ENCODE measurements around the gene CSNK1G1.

The CSNK1G1 gene

GRCh38 chr15:64247535-64247905 lies 108.5 kb downstream of the CSNK1G1 start:
- peak overlapping the region; percentile 83 for H3K27ac ChIP-seq (ENCODE audit: low read length)
- H3K36me3 ChIP-seq (replicated peaks; ENCODE audit: low read depth, low read length): peaks cover 3% of the 10 kb centered on the region
- H3K79me2 ChIP-seq (ENCODE audit: low read length): no peaks in the 10 kb centered on the region
- no peaks in the 10 kb centered on the region for H3K27me3 ChIP-seq (ENCODE audit: low read depth, low read length)
- H3K4me1 ChIP-seq (ENCODE audit: low read length): peaks cover 52% of the 10 kb centered on the region
- no peak overlapping the region for H2AFZ ChIP-seq (ENCODE audit: low read depth, low read length)
- no peaks in the 10 kb centered on the region for H4K20me1 ChIP-seq (ENCODE audit: insufficient read depth, low read length)
- H3K9me3 ChIP-seq (ENCODE audit: insufficient read depth, low read length): no peaks in the 10 kb centered on the region
- H3K9ac ChIP-seq (ENCODE audit: low read length): peak overlapping the region; percentile 2; the same call in 1 of the 2 replicates
- TF ChIP-seq EZH2phosphoT487 (IDR thresholded peaks at IDR 0.05; ENCODE audit: low read depth) (no peak), CTCF (IDR thresholded peaks at IDR 0.05; ENCODE audit: low read depth, low read length) (no peak)
- H3K4me2 ChIP-seq (ENCODE audit: low read length): peak overlapping the region; percentile 68
- peak overlapping the region; percentile 44 for H3K4me3 ChIP-seq (ENCODE audit: low read length)

GRCh38 chr15:64246364-64247189 lies 109.4 kb downstream of the CSNK1G1 start:
- H3K9me3 ChIP-seq (ENCODE audit: insufficient read depth, low read length): no peaks in the 10 kb centered on the region
- H3K36me3 ChIP-seq (replicated peaks; ENCODE audit: low read depth, low read length): peaks cover 3% of the 10 kb centered on the region
- no peak overlapping the region for H2AFZ ChIP-seq (ENCODE audit: low read depth, low read length)
- H3K9ac ChIP-seq (ENCODE audit: low read length): 0 out of 2 replicates have a peak overlapping the region, but pooled peaks have one; percentile 2
- no peaks in the 10 kb centered on the region for H3K79me2 ChIP-seq (ENCODE audit: low read length)
- peak overlapping the region; percentile 68 for H3K4me2 ChIP-seq (ENCODE audit: low read length)
- H3K27me3 ChIP-seq (ENCODE audit: low read depth, low read length): no peaks in the 10 kb centered on the region
- peak overlapping the region; percentile 44 for H3K4me3 ChIP-seq (ENCODE audit: low read length)
- H3K4me1 ChIP-seq (ENCODE audit: low read length): peaks cover 50% of the 10 kb centered on the region
- H4K20me1 ChIP-seq (ENCODE audit: insufficient read depth, low read length): no peaks in the 10 kb centered on the region
- TF ChIP-seq EZH2phosphoT487 (IDR thresholded peaks at IDR 0.05; ENCODE audit: low read depth): peak; percentile 77
- TF ChIP-seq CTCF (IDR thresholded peaks at IDR 0.05; ENCODE audit: low read depth, low read length): no peak
- H3K27ac ChIP-seq (ENCODE audit: low read length): peak overlapping the region; percentile 83

GRCh38 chr15:64245405-64245804 lies 110.6 kb downstream of the CSNK1G1 start:
- Histone ChIP-seq H3K4me2 (ENCODE audit: low read length) (no peak overlapping the region), H3K9ac (ENCODE audit: low read length) (no peak overlapping the region), H3K4me1 (ENCODE audit: low read length) (peaks cover 39% of the 10 kb centered on the region), H3K4me3 (ENCODE audit: low read length) (no peak overlapping the region), H2AFZ (ENCODE audit: low read depth, low read length) (no peak overlapping the region), H3K27me3 (ENCODE audit: low read depth, low read length) (no peaks in the 10 kb centered on the region), H3K36me3 (replicated peaks; ENCODE audit: low read depth, low read length) (peaks cover 3% of the 10 kb centered on the region), H3K79me2 (ENCODE audit: low read length) (no peaks in the 10 kb centered on the region), H3K9me3 (ENCODE audit: insufficient read depth, low read length) (no peaks in the 10 kb centered on the region), H3K27ac (ENCODE audit: low read length) (no peak overlapping the region), H4K20me1 (ENCODE audit: insufficient read depth, low read length) (no peaks in the 10 kb centered on the region)
- TF ChIP-seq EZH2phosphoT487 (IDR thresholded peaks at IDR 0.05; ENCODE audit: low read depth) (no peak), CTCF (IDR thresholded peaks at IDR 0.05; ENCODE audit: low read depth, low read length) (no peak)

- no peaks in the 10 kb centered on the region for H3K79me2 ChIP-seq (ENCODE audit: low read length)
- H3K9me3 ChIP-seq (ENCODE audit: insufficient read depth, low read length): no peaks in the 10 kb centered on the region
- no peaks in the 10 kb centered on the region for H3K27me3 ChIP-seq (ENCODE audit: low read depth, low read length)
- no peak for TF ChIP-seq CTCF (IDR thresholded peaks at IDR 0.05; ENCODE audit: low read depth, low read length)
- no peak for TF ChIP-seq EZH2phosphoT487 (IDR thresholded peaks at IDR 0.05; ENCODE audit: low read depth)
- H2AFZ ChIP-seq (ENCODE audit: low read depth, low read length): no peak overlapping the region
- H3K27ac ChIP-seq (ENCODE audit: low read length): no peak overlapping the region
- H3K9ac ChIP-seq (ENCODE audit: low read length): no peak overlapping the region
- no peak overlapping the region for H3K4me3 ChIP-seq (ENCODE audit: low read length)
- H3K36me3 ChIP-seq (replicated peaks; ENCODE audit: low read depth, low read length): no peaks in the 10 kb centered on the region
- no peaks in the 10 kb centered on the region for H3K4me1 ChIP-seq (ENCODE audit: low read length)
- no peaks in the 10 kb centered on the region; the same call in 1 of the 2 replicates for H4K20me1 ChIP-seq (ENCODE audit: insufficient read depth, low read length)
- H3K4me2 ChIP-seq (ENCODE audit: low read length): no peak overlapping the region
Observed at GRCh38 chr15:64237677-64238076, 118.3 kb downstream of the CSNK1G1 start.

All from OCI-LY3 (cell line).